Keratinocyte (primary cell): ENCODE results near the gene GALR1. TPM values are rescaled to one million over a fixed set of nuclear protein-coding genes. Genes with fewer than 3 reads are reported as not detected.

ENCODE experiments used
- DNase-seq: peaks from one replicate; pipeline ENCODE4 v3.0.0-alpha.2; 2011; ENCODE audit warnings: low read depth, missing footprints, low spot score
- FAIRE-seq: peaks from 2 replicates; lab custom pipeline; 2011; peaks lifted over from hg19 to GRCh38; lab: Jason Lieb, UNC
- H2AFZ ChIP-seq: 2 replicates; pipeline ENCODE4 v1.6.0; 2012; ENCODE audit warnings: low read length, control low read depth, inconsistent platforms; ENCODE audit not compliant: control insufficient read depth
- H3K27ac ChIP-seq: 2 replicates; pipeline ENCODE4 v1.5.1; 2011; ENCODE audit warnings: low read length; ENCODE audit not compliant: control insufficient read depth, insufficient read depth
- H3K27me3 ChIP-seq: 3 replicates; pipeline ENCODE4 v1.6.0; 2011; ENCODE audit warnings: low read length; ENCODE audit not compliant: control insufficient read depth, insufficient read depth; ENCODE audit errors: extremely low read depth
- H3K36me3 ChIP-seq, 2 experiments: 2 replicates in 1 of 2; 3 replicates in 1 of 2; pipeline ENCODE4 v1.5.1; 2011; ENCODE audit warnings: low read length in 2 of 2, mild to moderate bottlenecking in 1 of 2; ENCODE audit not compliant: control insufficient read depth in 2 of 2, insufficient read depth in 2 of 2; ENCODE audit errors: extremely low read depth in 1 of 2
- H3K4me1 ChIP-seq: 3 replicates; pipeline ENCODE4 v1.5.1; 2011; ENCODE audit warnings: low read length; ENCODE audit not compliant: control insufficient read depth, insufficient read depth; ENCODE audit errors: extremely low read depth
- H3K4me2 ChIP-seq: 3 replicates; pipeline ENCODE4 v1.6.0; 2011; ENCODE audit warnings: low read depth, low read length; ENCODE audit not compliant: control insufficient read depth, insufficient read depth; ENCODE audit errors: extremely low read depth
- H3K4me3 ChIP-seq, 3 experiments: fragments of 200-600 bp in 1 of 3; sonication (generic) in 1 of 3; 2 replicates in 2 of 3; 3 replicates in 1 of 3; pipeline ENCODE4 v1.5.1; 2011 to 2016; ENCODE audit warnings: low read length in 3 of 3, mild to moderate bottlenecking in 3 of 3, control low read depth in 2 of 3, inconsistent platforms in 1 of 3, low read depth in 1 of 3, mixed read lengths in 1 of 3, mixed run types in 1 of 3, moderate library complexity in 1 of 3; ENCODE audit not compliant: control insufficient read depth in 2 of 3, insufficient read depth in 2 of 3; ENCODE audit errors: extremely low read depth in 1 of 3
- H3K79me2 ChIP-seq: 2 replicates; pipeline ENCODE4 v1.6.0; 2012; ENCODE audit warnings: low read length; ENCODE audit not compliant: control insufficient read depth, insufficient read depth
- H3K9ac ChIP-seq: 3 replicates; pipeline ENCODE4 v1.6.0; 2011; ENCODE audit warnings: low read length; ENCODE audit not compliant: control insufficient read depth, insufficient read depth; ENCODE audit errors: extremely low read depth
- H3K9me1 ChIP-seq: 3 replicates; pipeline ENCODE4 v1.6.0; 2011; ENCODE audit warnings: low read length; ENCODE audit not compliant: control insufficient read depth, insufficient read depth; ENCODE audit errors: extremely low read depth
- H3K9me3 ChIP-seq: 2 replicates; pipeline ENCODE4 v1.5.1; 2012; ENCODE audit warnings: low read depth, low read length; ENCODE audit not compliant: control insufficient read depth
- H4K20me1 ChIP-seq: 3 replicates; pipeline ENCODE4 v1.6.0; 2011; ENCODE audit warnings: low read length; ENCODE audit not compliant: control insufficient read depth, insufficient read depth; ENCODE audit errors: extremely low read depth
- EZH2 ChIP-seq: IDR thresholded peaks from one replicate; pipeline ENCODE4 v1.6.1; 2012; ENCODE audit warnings: inconsistent platforms, mild to moderate bottlenecking, low read length, moderate library complexity
- dilution Hi-C: fragments of 300-500 bp; cut with MboI; formaldehyde crosslinking; loops from one replicate; pipeline ENCODE4 v1.7.0; 2020; ENCODE audit warnings: low sequenced_read_pairs; ENCODE audit not compliant: extremely low pct_ligation_motif_present
- polyA plus RNA-seq, 5 experiments: library from polyadenylated mRNA; depleted of rRNA in 3 of 5; stranded (reverse) in 3 of 5; stranded (forward) in 1 of 5; unstranded in 1 of 5; fragments of >200 nt; gene quantifications; 1 replicate in 1 of 5; 2 replicates in 3 of 5; 3 replicates in 1 of 5; pipeline versions ENCODE4 v1.2.1 to v1.2.3, GENCODE V29; 2011 to 2012; ENCODE audit warnings: missing spikeins in 2 of 5, low read depth in 1 of 5, low replicate concordance in 1 of 5
- TF ChIP-seq, protein P1 (sequence below), 3 experiments: IDR thresholded peaks in 1 of 3; conservative IDR thresholded peaks in 1 of 3; optimal IDR thresholded peaks in 1 of 3; 2 replicates in 2 of 3; 3 replicates in 1 of 3; pipeline versions ENCODE3 to v1.5.1; 2011; ENCODE audit warnings: low read length in 3 of 3, mild to moderate bottlenecking in 3 of 3, moderate library complexity in 2 of 3, control low read depth in 1 of 3, inconsistent platforms in 1 of 3; ENCODE audit not compliant: insufficient read depth in 2 of 3; ENCODE audit errors: extremely low read depth in 1 of 3

Gene GALR1
- polyA plus RNA-seq, 1 donor (not counting 4 experiments of a cell fraction or from before 2014, with no cell fraction given): not detected

DNA sequence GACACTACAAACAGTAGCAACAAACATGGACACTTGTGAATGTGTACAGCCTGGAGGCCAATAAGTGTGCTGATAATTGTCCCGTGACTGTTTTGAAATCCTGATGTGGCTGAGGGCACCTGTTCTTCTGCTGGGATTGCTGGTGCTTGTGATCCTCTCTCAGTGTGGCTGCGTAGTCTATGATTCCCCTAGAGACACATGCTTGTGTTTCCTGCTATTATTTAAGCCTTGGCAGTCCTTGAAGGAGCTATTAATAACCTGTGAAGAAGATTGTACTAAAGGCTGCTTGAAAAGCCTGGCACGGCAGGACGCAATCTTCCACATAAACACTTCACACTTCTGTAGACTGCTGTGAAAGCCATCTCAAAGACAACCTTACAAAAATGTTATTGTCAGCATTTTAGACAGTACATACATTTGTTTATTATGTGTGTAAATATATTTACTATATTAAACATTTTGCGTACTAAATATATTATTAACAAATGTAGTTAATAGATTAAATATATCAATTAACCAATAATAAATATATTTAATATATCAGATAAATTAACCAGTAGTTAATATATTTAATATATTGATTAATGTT, 71.4 kb downstream of the GALR1 start:
- H3K4me1 ChIP-seq: no peaks in the 10 kb centered on the region
- dilution Hi-C loops: no loop called here
- H4K20me1 ChIP-seq: no peaks in the 10 kb centered on the region
- no peaks in the 10 kb centered on the region for H3K79me2 ChIP-seq
- TF ChIP-seq, protein P1, sequence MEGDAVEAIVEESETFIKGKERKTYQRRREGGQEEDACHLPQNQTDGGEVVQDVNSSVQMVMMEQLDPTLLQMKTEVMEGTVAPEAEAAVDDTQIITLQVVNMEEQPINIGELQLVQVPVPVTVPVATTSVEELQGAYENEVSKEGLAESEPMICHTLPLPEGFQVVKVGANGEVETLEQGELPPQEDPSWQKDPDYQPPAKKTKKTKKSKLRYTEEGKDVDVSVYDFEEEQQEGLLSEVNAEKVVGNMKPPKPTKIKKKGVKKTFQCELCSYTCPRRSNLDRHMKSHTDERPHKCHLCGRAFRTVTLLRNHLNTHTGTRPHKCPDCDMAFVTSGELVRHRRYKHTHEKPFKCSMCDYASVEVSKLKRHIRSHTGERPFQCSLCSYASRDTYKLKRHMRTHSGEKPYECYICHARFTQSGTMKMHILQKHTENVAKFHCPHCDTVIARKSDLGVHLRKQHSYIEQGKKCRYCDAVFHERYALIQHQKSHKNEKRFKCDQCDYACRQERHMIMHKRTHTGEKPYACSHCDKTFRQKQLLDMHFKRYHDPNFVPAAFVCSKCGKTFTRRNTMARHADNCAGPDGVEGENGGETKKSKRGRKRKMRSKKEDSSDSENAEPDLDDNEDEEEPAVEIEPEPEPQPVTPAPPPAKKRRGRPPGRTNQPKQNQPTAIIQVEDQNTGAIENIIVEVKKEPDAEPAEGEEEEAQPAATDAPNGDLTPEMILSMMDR (optimal IDR thresholded peaks at IDR 0.05 in 1 of 3, IDR thresholded peaks at IDR 0.05 in 1 of 3, conservative IDR thresholded peaks at IDR 0.05 in 1 of 3; ENCODE audit: extremely low read depth in 1 of 3, insufficient read depth in 2 of 3, low read length in 3 of 3): no peak
- TF ChIP-seq EZH2: no peak
- H3K9me1 ChIP-seq: no peaks in the 10 kb centered on the region
- no peak overlapping the region for H3K9ac ChIP-seq
- FAIRE-seq (no peak), DNase-seq (no peak)
- no peak overlapping the region for H3K27ac ChIP-seq
- no peak overlapping the region for H3K4me3 ChIP-seq
- peaks cover 2% of the 10 kb centered on the region for H3K9me3 ChIP-seq
- no peaks in the 10 kb centered on the region for H3K27me3 ChIP-seq
- no peak overlapping the region for H3K4me2 ChIP-seq
- no peaks in the 10 kb centered on the region for H3K36me3 ChIP-seq
- H2AFZ ChIP-seq: no peak overlapping the region

DNA sequence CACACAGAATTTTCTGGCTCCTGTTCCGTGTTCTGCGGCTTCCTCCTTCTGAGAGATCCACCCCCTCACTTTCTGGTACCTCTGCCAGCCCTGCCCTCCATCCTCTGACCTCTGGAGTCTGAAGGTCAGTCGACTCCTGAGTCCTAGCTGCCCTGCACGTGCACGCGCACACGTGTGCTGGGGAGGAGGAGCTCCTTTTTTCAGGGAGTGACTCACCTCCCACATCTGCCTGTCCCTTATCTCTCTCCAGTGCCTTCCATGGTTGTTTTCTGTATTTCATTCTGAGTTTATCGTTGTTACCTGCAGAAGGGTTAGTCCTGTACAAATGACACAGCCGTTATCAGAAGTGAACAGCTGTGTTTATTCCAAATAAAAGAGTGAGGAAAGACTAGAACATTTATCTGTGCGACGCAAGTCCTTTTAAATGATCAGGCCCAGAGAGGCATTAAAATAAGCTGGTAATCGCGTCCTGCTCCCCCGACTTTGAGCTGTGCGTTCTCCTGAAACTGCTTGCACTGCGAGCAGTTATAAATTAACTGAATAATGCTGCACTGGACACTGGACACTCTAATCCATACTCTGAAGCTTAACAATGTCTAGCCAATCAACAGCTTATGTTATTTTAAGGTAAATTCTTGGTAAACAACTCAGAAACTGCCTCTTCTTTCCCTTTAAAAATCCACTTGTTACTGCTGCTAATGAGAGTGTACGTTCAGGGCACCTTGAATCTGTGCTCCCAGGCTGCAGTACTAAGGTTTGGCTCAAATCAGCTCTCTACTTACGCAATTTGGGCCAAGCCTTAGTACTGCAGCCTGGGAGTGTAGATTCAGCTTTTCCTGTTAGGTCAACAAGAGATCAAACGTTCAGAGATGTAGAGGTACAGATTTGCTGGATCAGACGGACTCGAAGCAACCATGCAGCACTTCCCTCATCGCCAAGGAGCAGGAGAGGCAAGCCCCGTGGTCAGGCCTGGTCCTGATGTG, 72.5 kb downstream of the GALR1 start:
- H3K9me3 ChIP-seq: peaks cover 2% of the 10 kb centered on the region
- FAIRE-seq (no peak), DNase-seq (no peak)
- no peaks in the 10 kb centered on the region for H3K27me3 ChIP-seq
- no peaks in the 10 kb centered on the region for H3K36me3 ChIP-seq
- TF ChIP-seq, protein P1 (optimal IDR thresholded peaks at IDR 0.05 in 1 of 3, IDR thresholded peaks at IDR 0.05 in 1 of 3, conservative IDR thresholded peaks at IDR 0.05 in 1 of 3; ENCODE audit: extremely low read depth in 1 of 3, insufficient read depth in 2 of 3, low read length in 3 of 3): no peak
- no peak for TF ChIP-seq EZH2
- H3K27ac ChIP-seq: no peak overlapping the region
- no peaks in the 10 kb centered on the region for H4K20me1 ChIP-seq
- dilution Hi-C loops: no loop called here
- no peak overlapping the region for H3K9ac ChIP-seq
- H3K4me1 ChIP-seq: no peaks in the 10 kb centered on the region
- no peaks in the 10 kb centered on the region for H3K79me2 ChIP-seq
- H2AFZ ChIP-seq: no peak overlapping the region
- no peak overlapping the region for H3K4me2 ChIP-seq
- no peaks in the 10 kb centered on the region for H3K9me1 ChIP-seq
- no peak overlapping the region for H3K4me3 ChIP-seq
